Measurements from ENCODE around the gene FOS. TPM values are rescaled to one million over a fixed set of nuclear protein-coding genes. Genes with fewer than 3 reads are reported as not detected.

Gene FOS
- total and polyA plus RNA-seq, 2 of the 13 experiments (the other 11 are each of a cell fraction or from before 2014, with no cell fraction given), result 15.9 to 24.2 TPM

GRCh38 chr14:75258803-75259509, 19.7 kb upstream of the FOS start (continued):
- TF ChIP-seq RARG (CRISPR knock-in tag; IDR thresholded peaks at IDR 0.05; ENCODE audit: low read depth) (no peak), ZNF142 (CRISPR knock-in tag; IDR thresholded peaks at IDR 0.05) (peak; percentile 34; the same call in 1 of the 2 replicates), ZEB1 (IDR thresholded peaks at IDR 0.05; ENCODE audit: insufficient replicate concordance, low read depth) (no peak), ZNF772 (CRISPR knock-in tag; IDR thresholded peaks at IDR 0.05) (no peak), BRCA1 (CRISPR knock-in tag; IDR thresholded peaks at IDR 0.05) (no peak), NFYC (CRISPR knock-in tag; IDR thresholded peaks at IDR 0.05) (peak; percentile 79), ZNF660 (CRISPR knock-in tag; IDR thresholded peaks at IDR 0.05; ENCODE audit: borderline replicate concordance, low read depth) (no peak), ZBTB4 (CRISPR knock-in tag; IDR thresholded peaks at IDR 0.05; ENCODE audit: borderline replicate concordance) (no peak), THAP11 (CRISPR knock-in tag; IDR thresholded peaks at IDR 0.05) (peak; percentile 64), ZMAT3 (CRISPR knock-in tag; conservative IDR thresholded peaks at IDR 0.05) (0 out of 2 replicates have a peak, but pooled peaks have one; percentile 46), ZNF792 (CRISPR knock-in tag; IDR thresholded peaks at IDR 0.05) (0 out of 2 replicates have a peak, but pooled peaks have one; percentile 45), SNRNP70 (IDR thresholded peaks at IDR 0.05; ENCODE audit: low read depth, low read length) (no peak), RBM22 (optimal IDR thresholded peaks at IDR 0.05; ENCODE audit: low read length) (peak; percentile 90), ZFP90 (CRISPR knock-in tag; IDR thresholded peaks at IDR 0.05; ENCODE audit: borderline replicate concordance) (peak; percentile 59; the same call in 1 of the 2 replicates), DMAP1 (CRISPR knock-in tag; IDR thresholded peaks at IDR 0.05) (peak; percentile 55; the same call in 1 of the 2 replicates), AKAP8 (CRISPR knock-in tag; IDR thresholded peaks at IDR 0.05) (peak; percentile 57; the same call in 1 of the 2 replicates), ERF (CRISPR knock-in tag; IDR thresholded peaks at IDR 0.05) (peak; percentile 58; the same call in 1 of the 2 replicates), SRF (IDR thresholded peaks at IDR 0.05; ENCODE audit: low read depth, low read length) (no peak), ZNF292 (CRISPR knock-in tag; IDR thresholded peaks at IDR 0.05; ENCODE audit: borderline replicate concordance, low read depth) (peak; percentile 65; the same call in 1 of the 2 replicates), ZSCAN5A (CRISPR knock-in tag; IDR thresholded peaks at IDR 0.05; ENCODE audit: borderline replicate concordance) (no peak)
